Right cardiac atrium (tissue), 5 donors: ENCODE data around the gene PTH1R. TPM values are rescaled to one million over a fixed set of nuclear protein-coding genes. Genes with fewer than 3 reads are reported as not detected.

ENCODE experiments used
- ATAC-seq, 2 donors: fragments of 200-7000 bp; cut with Tn5 transposase; one replicate each; pipeline versions ENCODE4 v1.8.0 to v1.9.1; 2020; ENCODE audit warnings: moderate library complexity in 2 of 2, mild to moderate bottlenecking in 1 of 2
- DNase-seq, 3 donors: peaks; one replicate each; pipeline ENCODE4 v3.0.0-alpha.2; 2020
- H3K27ac ChIP-seq: one replicate; pipeline ENCODE4 v1.5.1; 2013; ENCODE audit warnings: mild to moderate bottlenecking, low read length, control low read depth, moderate library complexity
- H3K27me3 ChIP-seq: one replicate; pipeline ENCODE4 v1.6.1; 2013; ENCODE audit not compliant: control insufficient read depth, insufficient read depth
- H3K4me1 ChIP-seq: one replicate; pipeline ENCODE4 v1.6.1; 2013; ENCODE audit warnings: low read length; ENCODE audit not compliant: control insufficient read depth, insufficient read depth
- H3K4me3 ChIP-seq: one replicate; pipeline ENCODE4 v1.5.1; 2013; ENCODE audit warnings: low read length, control low read depth
- H3K9me3 ChIP-seq: one replicate; pipeline ENCODE4 v1.6.1; 2013; ENCODE audit warnings: low read length; ENCODE audit not compliant: control insufficient read depth
- WGBS: extraction: QIAGEN DNeasy Blood & Tissue Kit; methylation state at CpG from one replicate; pipeline ENCODE4 v1.1.7; 2013; 5-methylcytosine and 5-hydroxymethylcytosine counted together
- intact Hi-C, 4 donors: fragments of 100-400 bp; cut with DNase I; formaldehyde crosslinking; loops; one replicate each; pipeline versions ENCODE4 v1.11.0 to v1.14.0; 2022 to 2023
- polyA plus RNA-seq: library from polyadenylated mRNA; stranded (reverse); fragments of 200-250 nt; gene quantifications from one replicate; pipeline ENCODE4 v1.2.3, GENCODE V29; 2013
- total RNA-seq, 4 donors: library from RNA; stranded (reverse); fragmentation: NEBNext Ultra II Directional; extraction: Animal tissue kit (Norgen Biotek cat#: 25700); gene quantifications; one replicate each; pipeline ENCODE4 v1.2.1, GENCODE V29; 2021
- donor health status: healthy with polysubstance abuse.
- donor health status: DM: no; HTN: yes; CAD: no.
- donor health status: DM: no; HTN: no; CAD: no.
- donor health status: DM: no; HTN: yes; CAD: no; lungs with severe emphysema.
- donor health status: DM: yes; HTN: yes; CAD: no.

Gene PTH1R
- total and polyA plus RNA-seq, 5 donors: 9.3 to 18.5 (median 12.9) TPM

GRCh38 chr3:46858456-46858855 is 19.1 kb upstream of the PTH1R start:
- H3K27me3 ChIP-seq: no peaks in the 10 kb centered on the region
- H3K4me3 ChIP-seq: no peak overlapping the region
- intact Hi-C loops: no loop called here
- no peak overlapping the region for H3K27ac ChIP-seq
- H3K4me1 ChIP-seq: no peaks in the 10 kb centered on the region
- peak; percentile 4 to 46 (median 46) for DNase-seq
- no peak for ATAC-seq
- no peaks in the 10 kb centered on the region for H3K9me3 ChIP-seq
- WGBS: 89% methylated on average over 6 of the region's 6 CpGs

GRCh38 chr3:46859001-46859710 is 18.4 kb upstream of the PTH1R start:
- no peaks in the 10 kb centered on the region for H3K4me1 ChIP-seq
- intact Hi-C loops: no loop called here
- no peaks in the 10 kb centered on the region for H3K9me3 ChIP-seq
- ATAC-seq (no peak), DNase-seq (peak; percentile 5 to 48 (median 28))
- no peaks in the 10 kb centered on the region for H3K27me3 ChIP-seq
- H3K4me3 ChIP-seq: no peak overlapping the region
- WGBS: 73% methylated on average over 11 of the region's 11 CpGs
- no peak overlapping the region for H3K27ac ChIP-seq

GRCh38 chr3:46860017-46860809 is 17.3 kb upstream of the PTH1R start:
- Histone ChIP-seq H3K27me3 (no peaks in the 10 kb centered on the region), H3K27ac (peak overlapping the region; percentile 25), H3K9me3 (no peaks in the 10 kb centered on the region), H3K4me1 (peaks cover 4% of the 10 kb centered on the region), H3K4me3 (no peak overlapping the region)
- peak; percentile 17 to 68 (median 58) for DNase-seq
- 81% methylated on average over 19 of the region's 19 CpGs for WGBS
- no peak for ATAC-seq
- intact Hi-C loops: loop anchor here in 2 of 4 donors (5.0 to 10.0 kb wide), 2 partner anchors 37 to 155 kb away; partner anchors contain the start of gene TMIE (in 1 of the 2)

GRCh38 chr3:46860810-46861604 is 16.5 kb upstream of the PTH1R start:
- peak; percentile 7 to 39 (median 32) for DNase-seq
- Histone ChIP-seq H3K27ac (peak overlapping the region; percentile 71), H3K27me3 (no peaks in the 10 kb centered on the region), H3K4me3 (no peak overlapping the region), H3K9me3 (no peaks in the 10 kb centered on the region), H3K4me1 (peaks cover 4% of the 10 kb centered on the region)
- intact Hi-C loops: loop anchor here in 2 of 4 donors (5.0 to 10.0 kb wide), 2 partner anchors 36 to 156 kb away; partner anchors contain the start of gene TMIE (in 1 of the 2)
- WGBS: 88% methylated on average over 10 of the region's 10 CpGs
- no peak for ATAC-seq

GRCh38 chr3:46861605-46862368 is 15.7 kb upstream of the PTH1R start:
- intact Hi-C loops: loop anchor here in 2 of 4 donors (5.0 to 10.0 kb wide), 2 partner anchors 36 to 157 kb away; partner anchors contain the start of gene TMIE (in 1 of the 2)
- H3K4me1 ChIP-seq: peaks cover 4% of the 10 kb centered on the region
- DNase-seq (peak; percentile 22 to 57 (median 54)), ATAC-seq (peak in 1 of 2 donors; percentile 24)
- H3K27me3 ChIP-seq: no peaks in the 10 kb centered on the region
- WGBS: 64% methylated on average over 12 of the region's 12 CpGs
- H3K9me3 ChIP-seq: no peaks in the 10 kb centered on the region
- H3K4me3 ChIP-seq: peak overlapping the region; percentile 7
- peak overlapping the region; percentile 71 for H3K27ac ChIP-seq

GRCh38 chr3:46862369-46863025 is 15.0 kb upstream of the PTH1R start:
- Histone ChIP-seq H3K4me1 (peaks cover 11% of the 10 kb centered on the region), H3K9me3 (no peaks in the 10 kb centered on the region), H3K27me3 (no peaks in the 10 kb centered on the region), H3K4me3 (peak overlapping the region; percentile 2), H3K27ac (peak overlapping the region; percentile 71)
- intact Hi-C loops: loop anchor here in 2 of 4 donors (5.0 to 10.0 kb wide), 2 partner anchors 35 to 158 kb away; partner anchors contain the start of gene TMIE (in 1 of the 2)
- DNase-seq (peak; percentile 2 to 29 (median 16)), ATAC-seq (no peak)
- WGBS: 74% methylated on average over 7 of the region's 7 CpGs

- ATAC-seq (peak in 1 of 2 donors; percentile 2), DNase-seq (peak; percentile 6 to 33 (median 32))
- Histone ChIP-seq H3K27me3 (no peaks in the 10 kb centered on the region), H3K4me3 (peak within 1 kb of the TSS; percentile 11), H3K9me3 (no peaks in the 10 kb centered on the region), H3K27ac (peak within 1 kb of the TSS; percentile 71), H3K4me1 (peaks cover 18% of the 10 kb centered on the region)
- 84% methylated on average over 7 of the region's 7 CpGs for WGBS
- intact Hi-C loops: loop anchor here in 2 of 4 donors (5.0 to 10.0 kb wide), 2 partner anchors 34 to 159 kb away; partner anchors contain the start of gene TMIE (in 1 of the 2)
Measured at GRCh38 chr3:46863261-46863782, 14.2 kb upstream of the PTH1R start, which contains the start of gene MYL3. TSS of gene MYL3 (minus strand) at chr3:46863444. CDS start at chr3:46863390, 54 bp downstream.

GRCh38 chr3:46864061-46864881 is 13.2 kb upstream of the PTH1R start:
- peaks cover 19% of the 10 kb centered on the region for H3K4me1 ChIP-seq
- H3K27me3 ChIP-seq: no peaks in the 10 kb centered on the region
- intact Hi-C loops: loop anchor here in 2 of 4 donors (5.0 to 10.0 kb wide), 2 partner anchors 33 to 159 kb away; partner anchors contain the start of gene TMIE (in 1 of the 2)
- WGBS: 80% methylated on average over 10 of the region's 10 CpGs
- ATAC-seq (no peak), DNase-seq (peak; percentile 13 to 49 (median 41))
- H3K4me3 ChIP-seq: no peak overlapping the region
- peak overlapping the region; percentile 65 for H3K27ac ChIP-seq
- no peaks in the 10 kb centered on the region for H3K9me3 ChIP-seq
